GM21723 (cell line): ENCODE data around the gene HMGN2.
A peak's percentile ranks its signal among the peaks of the same experiment; 100 is the strongest.

Source experiments
- ATAC-seq: cut with Tn5 transposase; IDR thresholded peaks from one replicate; pipeline ENCODE4 v1.9.1; 2021; ENCODE audit warnings: mild to moderate bottlenecking, moderate library complexity; ENCODE audit not compliant: unreplicated experiment

The HMGN2 gene

DNA sequence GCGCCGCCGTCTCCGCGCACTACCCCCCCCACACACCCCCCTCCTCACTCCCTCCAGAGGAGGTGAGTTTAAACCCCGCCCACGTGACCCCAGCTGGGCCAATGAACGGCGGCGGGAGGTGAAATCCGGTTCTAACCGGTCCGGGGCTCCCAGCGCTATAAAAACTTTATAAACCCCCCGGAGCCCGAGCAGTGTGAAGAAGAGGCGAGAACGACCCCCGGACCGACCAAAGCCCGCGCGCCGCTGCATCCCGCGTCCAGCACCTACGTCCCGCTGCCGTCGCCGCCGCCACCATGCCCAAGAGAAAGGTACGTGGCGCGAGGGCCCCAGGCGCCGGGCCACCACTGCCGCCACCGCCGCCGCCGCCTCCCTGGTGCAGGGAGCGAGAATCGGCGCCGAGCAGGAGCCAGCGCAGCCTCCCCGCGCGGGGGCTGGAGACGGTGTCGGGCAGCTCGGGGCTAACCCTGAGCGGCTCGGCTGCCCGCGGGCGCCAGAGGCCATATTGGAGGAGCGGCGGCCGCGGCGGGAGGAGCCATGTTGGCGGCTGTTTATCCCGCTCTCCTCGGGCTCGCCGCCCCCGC, at the start of gene HMGN2:
Gene HMGN2 (plus strand): TSS at position 121 of the 581 bp plus-strand sequence. CDS start 173 bp downstream, at position 294.
- ATAC-seq: peak; percentile 56

DNA sequence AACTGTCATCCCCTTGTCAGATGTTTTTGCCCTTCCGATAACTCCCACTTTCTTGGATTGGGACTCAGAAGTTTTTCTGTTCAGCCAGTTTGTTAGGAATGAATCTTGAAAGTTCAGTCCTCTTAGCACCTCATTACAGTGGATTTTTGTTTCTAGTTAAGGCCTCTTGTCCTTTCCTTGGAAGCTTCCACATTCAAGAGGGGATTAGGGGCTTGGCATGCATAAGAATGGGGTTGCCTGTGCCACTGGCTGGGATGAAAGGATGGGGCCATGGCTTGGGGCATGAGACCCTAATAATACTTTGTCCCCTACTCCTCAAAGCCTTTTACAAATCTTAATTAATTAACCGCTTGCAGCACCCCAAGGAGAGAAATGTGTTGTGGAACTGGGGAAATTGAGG, 42.5 kb upstream of the HMGN2 start:
- no peak for ATAC-seq

DNA sequence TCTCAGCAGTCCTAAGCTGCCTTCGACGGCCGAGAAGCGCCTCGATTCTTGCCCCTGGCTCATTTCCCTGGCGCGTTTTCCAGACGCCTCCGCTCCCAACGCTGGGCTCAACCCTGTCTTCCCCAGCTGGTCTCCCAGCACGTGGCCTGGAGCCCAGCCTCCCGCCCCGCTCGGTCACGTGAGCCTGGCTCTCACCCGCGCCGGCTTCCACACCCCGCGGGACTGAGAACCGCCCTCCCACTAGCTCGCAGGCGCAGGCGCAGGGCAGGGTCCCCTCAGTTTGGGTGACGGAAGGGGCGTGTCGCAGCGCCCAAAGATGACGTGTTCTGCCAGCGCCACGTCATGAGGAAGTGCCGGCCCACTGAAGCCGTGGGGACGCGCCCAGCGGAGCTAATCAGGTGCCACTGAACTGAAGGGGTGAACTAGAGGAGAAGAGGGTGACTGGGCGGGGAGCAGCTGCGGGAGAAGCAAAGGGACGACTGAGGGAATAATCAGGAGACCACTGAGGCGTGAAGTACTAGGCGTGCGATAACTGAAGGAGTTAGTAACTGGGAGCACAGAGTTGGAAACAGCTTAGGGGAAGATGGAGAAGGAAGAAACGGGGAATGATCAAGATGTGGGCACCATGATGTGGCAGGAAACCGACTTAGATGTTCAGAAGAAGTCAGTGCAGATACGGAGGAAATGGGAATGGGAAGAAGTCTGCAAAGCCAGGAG, 40.1 kb upstream of the HMGN2 start, which contains the start of gene DHDDS:
Gene DHDDS (plus strand): TSS at position 343 of the 717 bp plus-strand sequence. CDS start 625 bp downstream, outside the sequence.
- peak; percentile 92 for ATAC-seq

DNA sequence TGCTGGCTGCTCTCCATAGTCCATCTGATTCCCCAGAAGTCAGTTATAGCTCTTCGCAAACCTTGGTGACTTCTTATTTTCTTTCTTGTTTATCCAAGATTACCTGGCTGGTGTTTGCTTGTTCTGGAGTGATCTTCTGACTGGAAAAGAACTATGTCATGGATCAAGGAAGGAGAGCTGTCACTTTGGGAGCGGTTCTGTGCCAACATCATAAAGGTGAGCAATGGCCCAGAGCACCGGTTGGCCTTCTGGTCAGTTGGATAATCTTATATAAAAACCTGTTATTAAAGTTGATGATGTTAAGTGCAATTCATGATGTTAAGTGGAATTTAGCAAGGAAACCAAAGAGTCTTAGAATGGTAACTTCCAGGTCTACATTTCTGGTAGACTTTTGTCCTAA, 39.4 kb upstream of the HMGN2 start:
- no peak for ATAC-seq

DNA sequence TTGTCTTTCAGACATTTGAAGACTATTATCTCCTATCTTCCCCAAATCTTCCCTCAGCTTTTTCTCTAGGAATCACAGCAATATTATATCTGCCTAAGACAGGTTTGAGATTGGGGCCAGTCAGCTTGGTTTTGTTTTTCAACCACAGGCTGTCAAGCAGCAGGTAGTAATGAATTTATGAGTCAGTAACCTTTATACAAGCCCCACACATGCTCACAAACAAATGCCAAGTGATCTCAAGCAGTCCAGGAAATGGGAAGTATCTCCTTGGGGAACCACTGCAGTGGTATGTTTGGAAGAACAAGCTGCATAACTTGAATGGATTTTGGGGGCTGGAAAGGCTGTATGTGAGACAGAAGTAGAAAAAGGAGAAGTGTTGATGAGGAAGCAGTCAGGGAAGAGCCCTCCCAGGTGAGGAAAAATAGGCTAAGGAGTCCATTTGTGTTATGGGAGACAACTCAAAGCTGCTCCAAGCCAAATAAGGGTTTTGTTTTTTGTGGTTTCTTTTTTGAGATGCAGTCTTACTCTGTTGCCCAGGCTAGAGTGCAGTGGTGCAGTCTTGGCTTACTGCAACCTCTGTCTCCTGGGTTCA, 38.0 kb upstream of the HMGN2 start:
- no peak for ATAC-seq

DNA sequence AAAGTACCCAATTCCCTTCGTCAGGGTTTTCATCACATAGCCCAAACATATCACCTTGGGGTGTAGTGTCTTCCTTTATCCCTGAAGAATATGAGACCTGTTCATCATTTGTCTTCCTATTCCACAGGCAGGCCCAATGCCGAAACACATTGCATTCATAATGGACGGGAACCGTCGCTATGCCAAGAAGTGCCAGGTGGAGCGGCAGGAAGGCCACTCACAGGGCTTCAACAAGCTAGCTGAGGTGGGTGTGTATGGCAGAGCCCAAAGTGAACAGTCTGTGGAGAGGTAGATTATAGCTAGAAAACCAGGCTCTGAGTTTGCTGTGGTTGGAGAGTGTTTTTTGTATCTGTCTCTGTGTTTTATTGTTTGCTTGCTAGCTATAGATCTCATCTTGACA, 34.2 kb upstream of the HMGN2 start:
- no peak for ATAC-seq

DNA sequence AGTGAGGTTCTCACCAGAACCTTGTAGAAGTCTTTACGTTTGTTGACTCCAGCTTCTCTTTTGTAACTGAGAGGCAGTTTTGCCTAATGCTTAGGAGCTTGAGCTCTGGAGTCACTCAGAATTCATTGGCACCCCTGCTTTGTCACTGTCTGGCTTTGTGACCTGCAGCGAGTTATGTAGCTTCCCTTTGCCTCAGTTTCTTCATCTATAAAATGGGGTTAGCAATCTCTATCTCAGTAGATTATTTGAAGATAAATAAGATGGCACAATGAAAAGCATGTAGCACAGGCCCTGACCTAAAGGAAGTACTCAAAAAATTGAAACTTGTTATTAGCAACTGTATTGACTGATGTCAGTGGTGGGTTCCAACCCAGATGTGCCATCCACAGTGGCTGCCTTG, 32.0 kb upstream of the HMGN2 start:
- ATAC-seq: no peak

DNA sequence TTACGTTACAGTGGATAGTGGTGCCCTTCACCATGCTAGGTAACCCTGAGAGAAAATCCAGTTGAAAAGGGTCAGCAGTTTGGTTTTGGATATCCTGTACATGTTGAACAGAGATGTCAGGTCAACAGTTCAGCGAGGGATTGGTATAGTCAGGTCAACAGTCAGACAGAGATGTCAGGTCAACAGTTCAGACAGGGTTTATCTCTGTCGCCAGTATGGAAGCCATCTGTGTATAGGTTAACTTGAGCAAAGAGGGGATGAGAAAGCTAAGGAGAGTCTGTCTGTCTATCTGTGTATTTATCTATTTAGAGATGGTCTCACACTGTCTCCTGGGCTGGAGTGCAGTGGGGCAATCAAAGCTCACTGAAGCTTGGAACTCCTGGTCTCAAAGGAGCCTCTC, 22.4 kb upstream of the HMGN2 start:
- ATAC-seq: no peak

DNA sequence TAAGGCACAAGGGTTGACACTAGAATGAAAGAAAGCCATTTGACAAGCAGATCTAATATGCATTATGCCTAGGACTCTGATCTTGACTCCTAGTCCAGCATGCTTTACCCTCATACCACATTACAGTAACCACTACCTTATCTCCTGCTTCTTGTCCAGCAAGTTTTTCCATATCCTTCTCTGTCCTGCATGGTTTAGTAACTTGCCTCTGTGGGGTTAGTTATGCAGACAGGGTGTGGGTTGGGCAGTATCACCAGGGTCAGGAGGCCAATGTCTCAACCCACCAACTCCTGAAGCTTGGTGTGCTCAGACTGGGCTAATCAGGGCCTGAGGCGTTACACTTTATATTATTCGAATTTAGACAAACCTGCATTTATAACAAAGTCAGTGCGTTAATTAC, 21.3 kb upstream of the HMGN2 start:
- ATAC-seq: no peak

DNA sequence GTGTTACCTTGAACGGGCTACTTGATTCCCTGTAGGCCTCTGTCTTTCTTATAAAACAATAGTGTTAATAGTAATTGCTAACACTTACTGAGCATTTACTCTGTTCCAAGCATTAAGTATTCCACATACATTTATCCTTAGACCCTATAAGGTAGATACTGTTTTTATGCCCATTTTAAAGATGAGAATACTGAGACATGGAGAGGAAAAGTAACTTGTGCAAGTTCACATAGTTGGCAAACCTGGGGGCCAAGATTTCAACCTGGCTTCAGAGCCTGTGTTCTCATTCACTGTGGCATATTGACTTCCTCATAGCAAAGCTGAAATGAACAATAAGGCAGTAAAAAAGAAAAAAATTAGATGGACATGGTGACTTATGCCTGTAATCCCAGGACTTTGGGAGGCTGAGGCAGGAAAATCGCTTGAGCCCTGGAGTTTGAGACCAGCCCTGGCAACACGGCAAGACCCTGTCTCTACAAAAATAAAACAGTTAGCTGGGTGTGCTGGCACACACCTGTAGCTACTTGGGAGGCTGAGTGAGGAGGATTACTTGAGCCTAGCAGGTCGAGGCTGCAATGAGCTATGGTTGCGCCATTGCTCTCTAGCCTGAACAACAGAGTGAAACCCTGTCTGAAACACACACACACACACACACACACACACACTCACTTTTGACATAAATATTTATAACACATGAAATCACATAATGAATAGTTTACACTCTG, 19.6 kb upstream of the HMGN2 start:
- ATAC-seq: no peak

DNA sequence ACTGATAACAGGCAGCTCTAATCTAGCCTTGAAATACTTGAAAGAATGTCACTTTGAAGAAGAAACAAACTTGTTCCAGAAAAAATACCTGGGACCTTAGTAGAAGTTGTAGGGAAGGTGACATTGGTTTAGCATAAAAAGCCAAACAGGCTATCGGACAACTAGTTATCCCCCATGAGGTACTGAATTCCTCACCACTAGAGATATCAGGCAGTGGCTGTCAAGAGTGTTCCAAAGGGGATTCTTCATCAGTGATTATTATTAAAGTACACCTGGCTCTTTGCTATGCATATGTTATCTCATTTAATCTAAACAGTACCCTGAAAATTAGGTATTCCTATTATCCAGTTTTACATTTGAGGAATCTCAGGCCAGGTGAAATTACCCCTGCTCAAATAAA, 13.1 kb upstream of the HMGN2 start:
- no peak for ATAC-seq

DNA sequence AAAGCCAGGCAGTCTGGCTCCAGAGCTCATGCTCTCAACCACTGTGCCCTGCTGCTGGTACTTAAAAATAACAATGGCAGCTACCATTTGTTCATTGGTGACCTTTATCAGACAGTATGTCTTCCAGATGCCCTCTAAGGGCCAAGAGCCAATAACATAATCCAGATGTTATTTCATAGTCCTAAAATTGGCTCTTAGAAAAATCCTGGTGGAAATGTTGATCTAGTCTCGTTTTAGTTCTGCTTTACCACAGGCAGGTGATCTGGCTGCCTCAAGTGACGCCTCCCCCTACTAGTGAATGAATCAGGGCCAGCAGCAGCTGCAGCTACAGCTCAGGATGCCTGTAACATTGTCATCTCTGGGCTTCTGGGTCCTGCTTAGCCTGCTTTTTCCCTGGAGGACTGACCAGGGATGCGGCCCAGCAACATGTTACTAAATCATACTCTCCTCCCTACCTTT, 12.6 kb upstream of the HMGN2 start:
- no peak for ATAC-seq

DNA sequence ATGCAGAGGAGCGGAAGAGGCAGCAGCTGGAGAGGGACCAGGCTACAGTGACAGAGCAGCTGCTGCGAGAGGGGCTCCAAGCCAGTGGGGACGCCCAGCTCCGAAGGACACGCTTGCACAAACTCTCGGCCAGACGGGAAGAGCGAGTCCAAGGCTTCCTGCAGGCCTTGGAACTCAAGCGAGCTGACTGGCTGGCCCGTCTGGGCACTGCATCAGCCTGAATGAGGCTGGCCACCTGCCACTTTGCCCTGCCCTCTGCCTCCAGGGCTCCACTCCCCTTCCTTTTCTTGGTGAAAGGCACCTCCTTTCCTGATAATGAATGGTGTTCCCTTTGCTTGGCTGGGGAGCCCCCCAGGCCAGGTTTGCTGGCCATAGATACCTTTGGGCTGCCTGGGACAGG, 3.3 kb upstream of the HMGN2 start:
- no peak for ATAC-seq

DNA sequence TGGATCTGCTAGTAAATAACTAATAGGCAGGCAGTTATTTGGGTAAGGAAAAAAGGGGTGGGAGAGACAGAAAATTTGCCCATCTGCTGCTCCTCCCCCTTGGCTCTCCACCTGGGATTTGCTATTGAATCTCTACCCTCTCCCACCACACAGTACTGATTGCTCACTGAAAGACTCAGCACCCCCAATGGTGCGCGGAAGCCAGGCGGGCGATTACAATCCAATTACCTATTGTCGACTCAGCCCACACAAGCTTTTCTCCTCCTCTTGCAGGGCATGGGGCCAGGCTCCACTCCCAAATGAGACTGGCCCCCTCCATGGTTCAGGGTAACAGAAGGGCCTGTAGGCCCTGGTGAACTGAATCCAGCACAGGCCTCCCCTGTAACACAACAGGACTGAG, 2.7 kb upstream of the HMGN2 start:
- ATAC-seq: no peak

DNA sequence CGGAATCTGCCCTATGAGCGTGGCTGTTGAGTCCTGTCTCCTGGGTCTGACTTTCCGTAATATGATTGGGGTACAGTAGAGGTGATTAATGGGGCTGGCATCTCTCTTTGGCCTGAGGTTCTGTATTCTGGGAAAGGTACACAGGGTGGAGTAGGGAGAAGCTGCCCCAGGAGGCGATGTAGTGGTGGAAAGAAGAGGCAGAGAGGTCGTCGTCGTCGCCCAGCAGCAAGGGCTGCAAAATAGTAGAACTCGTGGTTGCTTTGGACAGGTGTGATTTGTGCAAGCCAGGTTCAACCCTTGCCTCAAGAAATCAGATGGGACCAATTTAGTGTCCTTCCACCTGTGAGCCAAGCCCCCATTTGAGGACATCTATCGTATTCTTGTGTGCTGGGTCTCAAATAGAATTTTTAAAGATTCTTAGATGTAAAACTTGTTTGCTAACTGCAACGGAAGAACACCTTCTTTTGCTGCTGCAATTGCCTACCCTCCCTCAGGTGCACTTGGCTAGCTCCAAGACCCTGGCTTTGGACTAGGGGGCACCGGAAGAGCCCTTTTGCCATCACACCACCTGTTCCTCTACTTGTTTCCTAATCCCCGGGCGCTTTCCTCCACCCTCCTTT, 1.3 kb upstream of the HMGN2 start:
- ATAC-seq: no peak

DNA sequence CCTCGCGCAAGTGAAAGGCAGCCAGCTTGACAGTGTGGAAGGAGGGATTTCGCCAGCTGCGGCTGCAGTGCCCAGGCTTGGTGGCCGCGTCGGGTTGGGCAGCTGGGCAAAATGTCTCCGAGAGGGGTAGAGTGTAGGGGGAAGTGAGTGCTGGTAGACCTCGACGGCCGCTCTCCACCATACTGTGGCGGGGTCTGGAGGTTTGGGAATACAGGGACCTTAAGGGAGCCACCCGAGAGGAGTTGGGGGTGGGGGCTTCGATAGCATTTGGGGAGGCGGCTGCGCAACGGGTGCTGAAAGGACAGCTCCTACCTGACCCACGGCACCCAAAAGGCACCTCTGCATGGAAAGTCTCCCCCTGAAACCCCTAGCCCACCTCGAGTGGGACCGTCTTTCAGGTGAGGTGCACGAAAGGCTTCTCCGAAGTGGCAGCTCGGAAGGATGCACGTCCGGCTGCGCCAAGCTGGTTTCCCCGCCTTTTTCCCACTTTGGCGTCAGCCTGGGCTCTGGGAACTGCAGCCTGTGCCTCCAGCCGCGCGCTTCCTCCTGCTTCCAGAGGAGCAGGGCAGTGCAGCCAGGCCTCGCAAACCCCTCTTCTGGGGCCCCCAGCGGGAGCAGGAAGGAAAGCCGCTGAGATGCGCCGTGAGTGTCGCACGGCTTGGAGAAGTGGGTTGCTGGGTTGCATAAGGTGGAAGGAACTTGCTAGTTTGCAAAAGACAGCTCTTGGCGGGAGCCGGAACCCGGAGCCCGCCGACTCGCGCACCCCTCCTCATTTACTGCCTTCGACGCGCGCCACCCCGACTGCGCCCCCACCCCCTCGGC, 531 bp upstream of the HMGN2 start:
- peak; percentile 24 for ATAC-seq

DNA sequence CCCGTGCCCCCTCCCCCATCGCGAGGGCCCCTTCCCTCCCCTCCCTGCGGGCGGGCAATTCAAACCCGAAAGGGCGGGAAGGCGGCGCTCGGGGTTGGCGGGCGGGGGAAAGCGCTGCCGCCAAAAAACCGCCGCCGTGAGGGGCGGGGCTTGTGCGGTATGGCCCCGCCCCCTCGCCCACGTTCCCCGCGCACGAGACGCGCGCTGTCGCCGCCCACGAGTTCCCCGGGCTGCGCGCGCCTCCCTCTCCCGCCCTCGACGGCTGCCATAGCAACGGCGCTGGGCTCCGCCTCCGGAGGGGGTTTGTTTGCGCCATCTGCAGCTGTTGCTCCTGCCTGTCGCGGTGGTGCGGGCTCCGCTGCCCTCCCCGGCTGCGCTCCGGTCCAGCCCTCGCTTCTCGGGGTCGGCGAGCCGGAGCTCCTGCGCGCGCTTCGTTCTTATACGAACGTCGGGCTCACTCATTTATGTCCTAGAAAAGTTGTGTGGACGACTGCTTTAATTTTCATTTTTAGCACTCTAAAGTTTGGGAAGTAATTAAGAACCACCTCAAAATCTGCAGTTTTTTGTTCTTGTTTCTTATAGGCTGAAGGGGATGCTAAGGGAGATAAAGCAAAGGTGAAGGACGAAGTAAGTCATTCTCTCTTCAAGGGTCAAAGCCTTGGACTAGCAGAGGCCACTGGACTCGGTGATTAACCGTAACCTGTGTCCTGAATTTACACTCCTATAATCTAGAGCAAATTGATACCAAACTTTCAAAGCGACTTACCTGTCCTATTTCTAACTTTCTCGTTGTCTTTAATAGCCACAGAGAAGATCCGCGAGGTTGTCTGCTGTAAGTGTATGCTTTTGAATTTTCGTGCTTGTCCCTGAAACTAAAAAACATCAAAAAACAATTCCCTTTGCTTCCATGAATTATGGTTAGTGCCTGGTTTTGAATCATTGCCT, 933 bp downstream of the HMGN2 start:
- ATAC-seq: peak; percentile 66

DNA sequence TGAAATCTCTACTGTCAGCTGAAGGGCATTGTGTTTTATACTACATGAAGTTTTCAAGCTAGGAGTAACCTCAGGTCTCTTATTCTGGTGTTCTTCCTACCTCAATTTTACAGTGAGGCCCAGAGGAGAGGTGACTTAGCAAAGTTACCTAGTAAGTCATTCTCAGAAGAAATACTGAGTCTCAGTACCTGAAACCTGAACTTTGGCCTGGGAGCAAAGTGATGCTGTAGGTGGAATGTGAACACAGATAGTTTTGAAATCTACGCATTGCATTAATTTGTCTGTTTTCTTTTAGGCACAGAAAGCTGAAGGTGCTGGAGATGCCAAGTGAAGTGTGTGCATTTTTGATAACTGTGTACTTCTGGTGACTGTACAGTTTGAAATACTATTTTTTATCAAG, 2.6 kb downstream of the HMGN2 start:
- ATAC-seq: no peak

DNA sequence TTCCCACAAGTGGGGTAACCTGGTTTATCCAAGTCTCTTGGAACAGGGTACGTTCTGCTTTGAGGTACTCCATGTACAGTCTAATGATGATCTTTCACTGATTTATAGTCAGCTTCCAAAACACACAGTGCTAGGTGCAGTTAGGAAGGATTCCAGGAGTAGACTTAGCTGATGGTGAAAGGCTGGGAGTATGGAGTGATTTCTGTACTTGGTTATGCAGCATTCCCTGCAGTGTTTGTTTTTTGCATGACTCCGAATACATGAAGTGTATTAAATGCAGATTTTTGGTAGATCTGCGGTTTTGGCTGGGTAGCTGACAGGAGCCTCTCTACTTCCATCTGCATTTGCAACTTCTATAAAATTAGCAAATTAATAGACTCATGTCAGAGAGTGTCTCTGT, 3.7 kb downstream of the HMGN2 start:
- ATAC-seq: no peak
